Hematopoietic multipotent progenitor cell treated with erythropoietin and hydrocortisone succinate and interleukin-3 and kit ligand, for 8 days (in vitro differentiated cells): ENCODE measurements around the gene IGSF21.
"Not testable (repeated sequence)": the region's sequence is repeated elsewhere in the genome, so short reads cannot be mapped to it uniquely, and the experiment has no call there.

Experiments
- DNase-seq: peaks from one replicate; pipeline ENCODE4 v3.0.0-alpha.2; 2015

Gene IGSF21

GRCh38 chr1:18411820-18412641, 304.4 kb downstream of the IGSF21 start:
- no peak for DNase-seq

DNA sequence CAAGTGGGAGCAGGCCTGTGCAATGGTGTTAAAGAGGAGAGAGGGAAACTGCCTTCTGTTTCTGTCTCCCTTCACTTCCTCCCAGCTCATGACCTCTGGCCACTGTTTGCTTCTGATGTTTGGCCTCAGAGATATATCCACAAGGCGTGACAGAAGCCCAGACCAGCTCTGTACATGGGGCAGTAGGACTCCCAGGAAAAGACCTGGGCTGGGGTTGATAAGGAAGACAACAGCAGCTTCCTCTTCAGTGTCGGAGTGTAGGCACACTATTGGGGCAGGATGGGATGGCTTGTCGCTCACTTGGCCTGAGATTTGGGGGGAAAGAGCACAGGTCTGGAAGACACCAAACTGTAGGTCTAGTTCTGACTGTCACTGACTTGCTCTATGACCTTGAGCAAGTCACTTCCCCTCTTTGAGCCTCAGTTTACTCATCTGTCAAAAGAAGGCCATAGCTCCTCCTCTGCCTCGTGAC, 305.3 kb downstream of the IGSF21 start:
- DNase-seq, result no peak

GRCh38 chr1:18413541-18414305, 306.1 kb downstream of the IGSF21 start:
- DNase-seq, result no peak

GRCh38 chr1:18414321-18414720, 306.7 kb downstream of the IGSF21 start:
- no peak for DNase-seq

DNA sequence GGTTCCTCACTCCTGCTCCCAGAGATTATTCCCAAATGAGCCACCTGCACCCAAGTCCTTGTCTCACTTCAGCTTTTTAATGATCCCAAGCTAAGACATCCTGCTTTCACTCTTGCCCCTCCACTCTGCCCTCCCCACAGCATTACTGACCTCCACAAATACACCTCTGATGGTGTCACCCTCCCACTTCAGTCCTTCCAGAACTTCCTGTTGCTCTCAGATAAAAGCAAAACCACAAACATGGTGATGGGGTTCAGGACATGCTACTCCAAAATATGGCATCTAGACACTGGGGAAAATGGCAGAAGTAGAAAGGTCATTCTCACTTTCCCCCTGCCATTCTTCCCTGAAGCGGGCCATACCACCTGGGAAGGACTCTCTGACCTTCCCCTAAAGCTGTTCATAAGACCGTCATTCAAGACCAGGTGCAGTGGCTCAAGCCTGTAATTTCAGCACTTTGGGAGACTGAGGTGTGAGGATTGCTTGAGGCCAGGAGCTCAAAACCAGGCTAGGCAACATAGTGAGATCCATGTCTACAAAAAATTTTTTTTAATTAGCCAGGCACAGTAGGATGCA, 307.4 kb downstream of the IGSF21 start:
- DNase-seq, result no peak

- peak; percentile 10 for DNase-seq
These were observed 307.9 kb downstream of the IGSF21 start for GRCh38 chr1:18415448-18416027.

DNA sequence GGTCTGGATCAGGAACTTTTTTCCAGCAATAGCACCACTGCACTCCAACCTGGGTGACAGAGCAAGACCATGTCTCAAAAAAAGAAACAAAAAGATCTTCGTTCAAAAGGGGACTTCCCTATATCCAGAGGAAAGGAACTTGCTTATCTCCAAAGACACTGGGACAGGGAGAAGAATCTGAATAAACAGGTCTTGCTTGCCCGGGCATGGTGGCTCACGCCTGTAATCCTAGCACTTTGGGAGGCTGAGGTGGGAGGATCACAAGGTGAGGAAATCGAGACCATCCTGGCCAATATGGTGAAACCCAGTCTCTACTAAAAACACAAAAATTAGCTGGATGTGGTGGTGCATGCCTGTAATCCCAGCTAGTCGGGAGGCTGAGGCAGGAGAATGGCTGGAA, 308.5 kb downstream of the IGSF21 start:
- DNase-seq, result not testable (repeated sequence)

GRCh38 chr1:18417316-18418269, 310.0 kb downstream of the IGSF21 start:
- DNase-seq, result no peak

GRCh38 chr1:18419113-18419844, 311.7 kb downstream of the IGSF21 start:
- DNase-seq, result no peak

DNA sequence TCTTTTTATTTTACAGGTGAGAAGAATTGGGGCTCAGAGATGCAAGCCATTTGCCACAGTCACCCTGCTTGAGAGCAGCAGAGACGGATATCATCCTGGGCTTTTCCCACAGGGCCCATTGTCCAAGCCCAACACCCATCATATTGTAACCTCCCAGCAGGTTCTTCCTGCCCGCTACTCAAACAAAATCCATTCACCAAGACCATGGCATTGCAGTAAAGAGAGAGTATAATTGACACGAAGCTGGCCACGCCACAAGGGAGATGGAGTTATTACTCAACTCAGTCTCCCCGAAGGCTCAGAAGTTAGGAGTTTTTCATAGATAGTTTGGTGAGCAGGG, 312.2 kb downstream of the IGSF21 start:
- no peak for DNase-seq

- DNase-seq, result no peak
These were observed 314.6 kb downstream of the IGSF21 start for GRCh38 chr1:18422076-18422777.

DNA sequence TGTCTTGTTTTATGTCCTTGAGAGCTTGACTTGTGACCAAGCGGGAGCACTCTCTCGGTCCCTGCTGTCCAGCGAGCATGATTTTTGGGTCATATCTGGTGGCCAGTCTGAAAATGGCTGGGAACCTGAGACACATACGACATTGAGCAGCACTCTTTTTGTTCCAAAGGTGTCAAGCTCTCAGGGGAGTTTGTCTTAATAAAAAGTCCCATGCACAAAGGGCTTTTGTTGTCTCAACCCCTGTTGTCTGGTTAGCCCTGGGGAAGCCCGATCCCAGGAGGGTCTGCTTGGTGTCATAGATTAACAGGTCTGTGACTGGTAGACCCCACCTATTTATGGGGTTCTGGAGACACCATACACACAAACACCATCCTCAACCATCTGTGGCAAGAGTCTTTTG, 315.4 kb downstream of the IGSF21 start:
- DNase-seq, result no peak

DNA sequence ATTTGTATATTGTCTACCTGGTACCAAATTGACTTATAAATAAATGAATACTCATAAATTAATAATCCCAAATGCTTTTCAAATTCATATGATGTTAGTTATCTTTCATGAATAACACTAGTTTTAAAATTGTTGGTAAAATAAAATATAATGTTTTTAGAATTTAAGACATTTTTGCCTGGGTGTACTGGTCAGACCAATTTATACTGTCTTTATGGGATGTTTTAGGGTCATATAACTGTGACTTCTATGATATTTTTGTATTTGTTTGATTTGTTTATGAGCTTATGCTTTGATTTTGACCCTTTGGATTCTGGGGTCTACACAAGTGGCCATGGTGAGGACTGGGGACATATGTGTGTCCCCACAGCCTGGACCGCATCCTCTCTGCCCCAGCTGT, 319.0 kb downstream of the IGSF21 start:
- DNase-seq, result no peak
